Spleen (tissue), 11 donors: ENCODE measurements around the gene RAB30. TPM values are rescaled to one million over a fixed set of nuclear protein-coding genes. Genes with fewer than 3 reads are reported as not detected.
"Not testable (repeated sequence)": the region's sequence is repeated elsewhere in the genome, so short reads cannot be mapped to it uniquely, and the experiment has no call there.

ENCODE experiments used
- DNase-seq: peaks from one replicate; pipeline ENCODE4 v3.0.0-alpha.2; 2020
- H3K27ac ChIP-seq, 8 donors: fragments of 200-600 bp; sonication (generic) in 7 of 8; 1 replicate in 4 of 8; 2 replicates in 4 of 8; pipeline versions ENCODE4 v1.5.0 to v1.8.0; 2016 to 2021; ENCODE audit warnings: inconsistent platforms in 4 of 8, mild to moderate bottlenecking in 4 of 8, moderate library complexity in 1 of 8
- H3K27me3 ChIP-seq, 7 donors: fragments of 200-600 bp; sonication (generic) in 6 of 7; replicated peaks in 1 of 7; 1 replicate in 4 of 7; 2 replicates in 3 of 7; pipeline versions ENCODE4 v1.5.0 to v1.8.0; 2016 to 2021; ENCODE audit warnings: inconsistent platforms in 3 of 7, mild to moderate bottlenecking in 1 of 7
- H3K36me3 ChIP-seq, 6 donors: fragments of 200-600 bp; sonication (generic) in 5 of 6; 1 replicate in 4 of 6; 2 replicates in 2 of 6; pipeline versions ENCODE4 v1.5.0 to v1.8.0; 2016 to 2021; ENCODE audit warnings: inconsistent platforms in 2 of 6
- H3K4me1 ChIP-seq, 6 donors: fragments of 200-600 bp; sonication (generic) in 5 of 6; 1 replicate in 3 of 6; 2 replicates in 3 of 6; pipeline versions ENCODE4 v1.5.0 to v1.8.0; 2016 to 2021; ENCODE audit warnings: inconsistent platforms in 3 of 6
- H3K4me3 ChIP-seq, 8 donors: fragments of 200-600 bp; sonication (generic) in 7 of 8; 1 replicate in 4 of 8; 2 replicates in 4 of 8; pipeline versions ENCODE4 v1.5.0 to v1.8.0; 2016 to 2021; ENCODE audit warnings: inconsistent platforms in 4 of 8, mild to moderate bottlenecking in 4 of 8, moderate library complexity in 2 of 8
- H3K9me3 ChIP-seq, 8 donors: fragments of 200-600 bp; sonication (generic) in 7 of 8; 1 replicate in 4 of 8; 2 replicates in 4 of 8; pipeline versions ENCODE4 v1.5.0 to v1.8.0; 2016 to 2021; ENCODE audit warnings: inconsistent platforms in 4 of 8
- POLR2A ChIP-seq, 3 donors: fragments of 450-650 bp; IDR thresholded peaks; one replicate each; pipeline ENCODE4 v1.5.1; 2017; ENCODE audit warnings: antibody characterized with exemption in 3 of 3, mild to moderate bottlenecking in 1 of 3
- POLR2AphosphoS5 ChIP-seq, 3 donors: sonication (generic); formaldehyde crosslinking; IDR thresholded peaks; one replicate each; pipeline ENCODE4 v1.5.1; 2017; ENCODE audit warnings: antibody characterized with exemption in 3 of 3
- WGBS, 5 donors: extraction: QIAGEN DNeasy Blood & Tissue Kit in 3 of 5; methylation state at CpG; one replicate each; pipeline versions ENCODE4 v1.1.5 to v1.1.7; 2013 to 2018; 5-methylcytosine and 5-hydroxymethylcytosine counted together
- intact Hi-C: fragments of 100-400 bp; cut with DNase I; formaldehyde crosslinking; loops from one replicate; pipeline ENCODE4 v1.15.0; 2023; ENCODE audit warnings: low total_unique reads
- polyA plus RNA-seq, 3 donors: library from polyadenylated mRNA; stranded (reverse); fragments of 200-250 nt; gene quantifications; one replicate each; pipeline ENCODE4 v1.2.1, GENCODE V29; 2013
- total RNA-seq, 7 donors: library from RNA; depleted of rRNA in 3 of 7; stranded (reverse); fragments of >200 nt in 3 of 7; fragmentation: NEBNext Ultra II Directional in 4 of 7; extraction: Animal tissue kit (Norgen Biotek cat#: 25700) in 4 of 7; gene quantifications; one replicate each; pipeline versions ENCODE4 v1.1.0 to v1.2.1, GENCODE V29; 2016 to 2021
- TF ChIP-seq, protein P1 (sequence below), 11 experiments: fragments of 200-600 bp in 7 of 11; fragments of 450-650 bp in 4 of 11; sonication (generic) in 4 of 11; IDR thresholded peaks in 8 of 11; conservative IDR thresholded peaks in 3 of 11; 1 replicate in 7 of 11; 2 replicates in 4 of 11; pipeline versions ENCODE4 v1.4.0 to v1.8.0; 2016 to 2021; ENCODE audit warnings: antibody characterized with exemption in 11 of 11, inconsistent platforms in 4 of 11, mild to moderate bottlenecking in 1 of 11
- donor health status: healthy with polysubstance abuse.
- donor health status: DM: no; HTN: no; CAD: no; lungs with moderate emphysema.
- donor health status: DM: no; HTN: no; CAD: no.
- donor health status: Bipolar disorder and iron deficiency.
- donor health status: healthy.
- donor health status: DM: no; HTN: no; CAD: no.
- donor health status: DM: yes; HTN: yes; CAD: no.

Gene RAB30
- total and polyA plus RNA-seq, 10 donors: 3.8 to 42.8 (median 29.8) TPM

- peaks cover 28 to 84% (median 38%) of the 10 kb centered on the region in 6 donors for H3K4me1 ChIP-seq
- H3K27me3 ChIP-seq: no peaks in the 10 kb centered on the region
- peaks cover 0 to 4% (median 0%) of the 10 kb centered on the region in 6 donors for H3K36me3 ChIP-seq
- no peak for DNase-seq
- no peak overlapping the region for H3K4me3 ChIP-seq
- intact Hi-C loops: no loop called here
- no peaks in the 10 kb centered on the region for H3K9me3 ChIP-seq
- TF ChIP-seq, protein P1, sequence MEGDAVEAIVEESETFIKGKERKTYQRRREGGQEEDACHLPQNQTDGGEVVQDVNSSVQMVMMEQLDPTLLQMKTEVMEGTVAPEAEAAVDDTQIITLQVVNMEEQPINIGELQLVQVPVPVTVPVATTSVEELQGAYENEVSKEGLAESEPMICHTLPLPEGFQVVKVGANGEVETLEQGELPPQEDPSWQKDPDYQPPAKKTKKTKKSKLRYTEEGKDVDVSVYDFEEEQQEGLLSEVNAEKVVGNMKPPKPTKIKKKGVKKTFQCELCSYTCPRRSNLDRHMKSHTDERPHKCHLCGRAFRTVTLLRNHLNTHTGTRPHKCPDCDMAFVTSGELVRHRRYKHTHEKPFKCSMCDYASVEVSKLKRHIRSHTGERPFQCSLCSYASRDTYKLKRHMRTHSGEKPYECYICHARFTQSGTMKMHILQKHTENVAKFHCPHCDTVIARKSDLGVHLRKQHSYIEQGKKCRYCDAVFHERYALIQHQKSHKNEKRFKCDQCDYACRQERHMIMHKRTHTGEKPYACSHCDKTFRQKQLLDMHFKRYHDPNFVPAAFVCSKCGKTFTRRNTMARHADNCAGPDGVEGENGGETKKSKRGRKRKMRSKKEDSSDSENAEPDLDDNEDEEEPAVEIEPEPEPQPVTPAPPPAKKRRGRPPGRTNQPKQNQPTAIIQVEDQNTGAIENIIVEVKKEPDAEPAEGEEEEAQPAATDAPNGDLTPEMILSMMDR (IDR thresholded peaks at IDR 0.05 in 8 of 11, conservative IDR thresholded peaks at IDR 0.05 in 3 of 11): no peak
- TF ChIP-seq POLR2AphosphoS5 (IDR thresholded peaks at IDR 0.05): no peak
- TF ChIP-seq POLR2A (IDR thresholded peaks at IDR 0.05): no peak
- peak overlapping the region in 1 of 8 donors; percentile 29 for H3K27ac ChIP-seq
- WGBS, 5 donors: 96 to 98% (median 98%) methylated on average over 2 of the region's 2 CpGs
Observed at GRCh38 chr11:83009999-83010398, 61.7 kb downstream of the RAB30 start.

- H3K36me3 ChIP-seq, H3K9me3 ChIP-seq, H3K27me3 ChIP-seq, intact Hi-C loops, H3K4me3 ChIP-seq, H3K27ac ChIP-seq, DNase-seq: not testable (repeated sequence)
- 97 to 99% (median 98%) methylated on average over 10 of the region's 10 CpGs for WGBS, 5 donors
- peaks cover 28 to 78% (median 37%) of the 10 kb centered on the region in 6 donors for H3K4me1 ChIP-seq
Observed at GRCh38 chr11:83009136-83009535, 62.6 kb downstream of the RAB30 start.

GRCh38 chr11:83008581-83008923, 63.1 kb downstream of the RAB30 start:
- 91 to 100% (median 93%) methylated on average over 2 of the region's 2 CpGs for WGBS, 5 donors
- no peak overlapping the region for H3K4me3 ChIP-seq
- peaks cover 0 to 4% (median 0%) of the 10 kb centered on the region in 6 donors for H3K36me3 ChIP-seq
- intact Hi-C loops: no loop called here
- peak overlapping the region in 5 of 8 donors; percentile 60 to 72 (median 63) for H3K27ac ChIP-seq
- no peaks in the 10 kb centered on the region for H3K27me3 ChIP-seq
- no peak for DNase-seq
- H3K4me1 ChIP-seq: peaks cover 28 to 72% (median 37%) of the 10 kb centered on the region in 6 donors
- TF ChIP-seq, protein P1 (IDR thresholded peaks at IDR 0.05 in 8 of 11, conservative IDR thresholded peaks at IDR 0.05 in 3 of 11): no peak
- TF ChIP-seq POLR2A (IDR thresholded peaks at IDR 0.05): no peak
- no peak for TF ChIP-seq POLR2AphosphoS5 (IDR thresholded peaks at IDR 0.05)
- no peaks in the 10 kb centered on the region for H3K9me3 ChIP-seq

GRCh38 chr11:83007909-83008580, 63.7 kb downstream of the RAB30 start:
- TF ChIP-seq, protein P1 (IDR thresholded peaks at IDR 0.05 in 8 of 11, conservative IDR thresholded peaks at IDR 0.05 in 3 of 11): no peak
- peak in 2 of 3 donors; percentile 72 to 76 for TF ChIP-seq POLR2AphosphoS5 (IDR thresholded peaks at IDR 0.05)
- TF ChIP-seq POLR2A (IDR thresholded peaks at IDR 0.05): no peak
- peak overlapping the region; percentile 4 to 72 (median 61) for H3K27ac ChIP-seq
- H3K36me3 ChIP-seq: peaks cover 0 to 4% (median 0%) of the 10 kb centered on the region in 6 donors
- peak overlapping the region in 1 of 8 donors; percentile 15 for H3K4me3 ChIP-seq
- no peaks in the 10 kb centered on the region for H3K27me3 ChIP-seq
- H3K4me1 ChIP-seq: peaks cover 28 to 67% (median 37%) of the 10 kb centered on the region in 6 donors
- 15 to 24% (median 22%) methylated on average over 6 of the region's 6 CpGs for WGBS, 5 donors
- no peaks in the 10 kb centered on the region for H3K9me3 ChIP-seq
- DNase-seq: peak; percentile 79
- intact Hi-C loops: no loop called here
